Measurements from ENCODE around the gene ITGB4.
A peak's percentile ranks its signal among the peaks of the same experiment; 100 is the strongest.

ITGB4 gene

GRCh38 chr17:75754378-75755204, 33.3 kb downstream of the ITGB4 start:
- no peak for TF ChIP-seq CTCF (IDR thresholded peaks at IDR 0.05; ENCODE audit: low read depth, low read length)
- in situ Hi-C loops (cut with HindIII; ENCODE audit: low sequenced_read_pairs): no loop called here
- H3K4me3 ChIP-seq (ENCODE audit: low read depth, low read length): no peak overlapping the region
- DNase-seq (ENCODE audit: low read depth, low spot score): no peak

GRCh38 chr17:75755205-75755901, 34.1 kb downstream of the ITGB4 start:
- in situ Hi-C loops (cut with HindIII; ENCODE audit: low sequenced_read_pairs): no loop called here
- DNase-seq (ENCODE audit: low read depth, low spot score): no peak
- TF ChIP-seq CTCF (IDR thresholded peaks at IDR 0.05; ENCODE audit: low read depth, low read length): no peak
- no peak overlapping the region for H3K4me3 ChIP-seq (ENCODE audit: low read depth, low read length)

- DNase-seq (ENCODE audit: low read depth, low spot score): no peak
- in situ Hi-C loops (cut with HindIII; ENCODE audit: low sequenced_read_pairs): no loop called here
- TF ChIP-seq CTCF (IDR thresholded peaks at IDR 0.05; ENCODE audit: low read depth, low read length): no peak
- no peak overlapping the region for H3K4me3 ChIP-seq (ENCODE audit: low read depth, low read length)
Measured at GRCh38 chr17:75755990-75756389, 34.7 kb downstream of the ITGB4 start.

- in situ Hi-C loops (cut with HindIII; ENCODE audit: low sequenced_read_pairs): no loop called here
- no peak overlapping the region for H3K4me3 ChIP-seq (ENCODE audit: low read depth, low read length)
- TF ChIP-seq CTCF (IDR thresholded peaks at IDR 0.05; ENCODE audit: low read depth, low read length): no peak
- DNase-seq (ENCODE audit: low read depth, low spot score): no peak
Measured at GRCh38 chr17:75756451-75757085, 35.3 kb downstream of the ITGB4 start.

GRCh38 chr17:75757086-75757681, 35.9 kb downstream of the ITGB4 start:
- in situ Hi-C loops (cut with HindIII; ENCODE audit: low sequenced_read_pairs): no loop called here
- no peak overlapping the region for H3K4me3 ChIP-seq (ENCODE audit: low read depth, low read length)
- TF ChIP-seq CTCF (IDR thresholded peaks at IDR 0.05; ENCODE audit: low read depth, low read length): no peak
- no peak for DNase-seq (ENCODE audit: low read depth, low spot score)

GRCh38 chr17:75758131-75758905, 37.1 kb downstream of the ITGB4 start:
- in situ Hi-C loops (cut with HindIII; ENCODE audit: low sequenced_read_pairs): no loop called here
- no peak overlapping the region for H3K4me3 ChIP-seq (ENCODE audit: low read depth, low read length)
- TF ChIP-seq CTCF (IDR thresholded peaks at IDR 0.05; ENCODE audit: low read depth, low read length): peak; percentile 49
- DNase-seq (ENCODE audit: low read depth, low spot score): no peak
